GM19397 (cell line): ENCODE measurements around the gene TMEM161A.

Source experiments
- ATAC-seq: cut with Tn5 transposase; IDR thresholded peaks from one replicate; pipeline ENCODE4 v1.9.1; 2021; ENCODE audit warnings: mild to moderate bottlenecking, moderate library complexity; ENCODE audit not compliant: unreplicated experiment

TMEM161A gene

GRCh38 chr19:19098703-19099632, 39.3 kb downstream of the TMEM161A start:
- ATAC-seq, result no peak

GRCh38 chr19:19098084-19098702, 40.1 kb downstream of the TMEM161A start:
- no peak for ATAC-seq

- ATAC-seq, result no peak
Measured at GRCh38 chr19:19096641-19097627, 41.3 kb downstream of the TMEM161A start.

GRCh38 chr19:19095691-19096090, 42.6 kb downstream of the TMEM161A start:
- no peak for ATAC-seq

GRCh38 chr19:19094513-19094912, 43.8 kb downstream of the TMEM161A start:
- ATAC-seq, result no peak

GRCh38 chr19:19087676-19088075, 50.6 kb downstream of the TMEM161A start:
- no peak for ATAC-seq

- ATAC-seq, result no peak
Measured at GRCh38 chr19:19083413-19084178, 54.7 kb downstream of the TMEM161A start.

- ATAC-seq, result no peak
Measured at GRCh38 chr19:19081642-19082151, 56.6 kb downstream of the TMEM161A start.

- no peak for ATAC-seq
Measured at GRCh38 chr19:19079571-19079970, 58.7 kb downstream of the TMEM161A start.

- no peak for ATAC-seq
Measured at GRCh38 chr19:19078801-19079200, 59.5 kb downstream of the TMEM161A start.

- ATAC-seq, result no peak
Measured at GRCh38 chr19:19077103-19077502, 61.2 kb downstream of the TMEM161A start.

- no peak for ATAC-seq
Measured at GRCh38 chr19:19076476-19076875, 61.8 kb downstream of the TMEM161A start.

- ATAC-seq, result no peak
Measured at GRCh38 chr19:19075126-19075525, 63.2 kb downstream of the TMEM161A start.

- ATAC-seq, result no peak
Measured at GRCh38 chr19:19074196-19074882, 63.9 kb downstream of the TMEM161A start.

GRCh38 chr19:19071897-19072296, 66.4 kb downstream of the TMEM161A start:
- ATAC-seq, result no peak
